ENCODE measurements around the gene CISD1.
A peak's percentile ranks its signal among the peaks of the same experiment; 100 is the strongest.

Gene CISD1

GRCh38 chr10:58311026-58311425 is 42.1 kb downstream of the CISD1 start:
- DNase-seq (ENCODE audit: low spot score) = no peak

DNA sequence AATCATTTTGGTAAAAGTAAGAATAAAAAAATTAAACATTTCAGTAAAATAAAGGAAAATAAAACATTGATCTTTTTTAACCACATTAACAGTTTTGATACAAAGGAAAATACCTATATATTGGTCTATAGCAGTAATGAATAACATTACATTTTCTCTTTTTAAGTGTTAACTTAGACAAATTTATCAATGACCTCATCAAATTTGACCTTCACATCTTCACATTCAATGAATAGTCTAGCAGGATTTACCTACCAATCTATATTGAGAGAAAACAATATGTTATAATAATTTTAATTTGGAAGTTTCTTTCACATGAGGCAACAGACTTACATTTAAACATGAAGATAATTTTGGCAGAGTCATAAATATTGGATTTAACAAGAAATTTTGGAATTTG is 47.9 kb downstream of the CISD1 start:
- no peak for DNase-seq (ENCODE audit: low spot score)

- no peak for DNase-seq (ENCODE audit: low spot score)
These were observed 49.4 kb downstream of the CISD1 start for GRCh38 chr10:58318346-58318745.

- no peak for DNase-seq (ENCODE audit: low spot score)
These were observed 50.6 kb downstream of the CISD1 start for GRCh38 chr10:58319599-58319998.

- DNase-seq (ENCODE audit: low spot score) = no peak
These were observed 51.5 kb downstream of the CISD1 start for GRCh38 chr10:58320351-58321049.

- DNase-seq (ENCODE audit: low spot score) = no peak
These were observed 53.3 kb downstream of the CISD1 start for GRCh38 chr10:58322072-58322834.

DNA sequence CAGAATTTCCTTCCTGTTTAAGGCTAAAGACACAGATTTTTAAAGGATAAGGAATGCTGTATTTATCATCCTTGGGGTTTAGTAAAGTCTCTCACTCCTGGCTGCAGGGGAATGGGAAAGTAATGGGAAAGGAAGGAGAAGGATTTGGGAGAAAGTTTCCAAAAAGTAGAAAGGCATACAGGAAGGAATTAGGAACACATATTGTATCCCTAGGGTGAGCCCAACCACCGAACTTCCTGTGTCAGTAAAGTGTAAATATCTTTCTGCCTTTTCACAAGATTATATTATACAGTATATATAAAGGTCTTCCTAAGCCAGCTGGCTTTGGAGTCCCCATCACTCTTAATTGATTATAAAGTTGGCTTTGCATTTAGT is 53.9 kb downstream of the CISD1 start:
- DNase-seq (ENCODE audit: low spot score) = no peak

- DNase-seq (ENCODE audit: low spot score) = peak; percentile 55
These were observed 58.0 kb downstream of the CISD1 start for GRCh38 chr10:58326967-58327381.

- no peak for DNase-seq (ENCODE audit: low spot score)
These were observed 59.3 kb downstream of the CISD1 start for GRCh38 chr10:58328233-58328632.

DNA sequence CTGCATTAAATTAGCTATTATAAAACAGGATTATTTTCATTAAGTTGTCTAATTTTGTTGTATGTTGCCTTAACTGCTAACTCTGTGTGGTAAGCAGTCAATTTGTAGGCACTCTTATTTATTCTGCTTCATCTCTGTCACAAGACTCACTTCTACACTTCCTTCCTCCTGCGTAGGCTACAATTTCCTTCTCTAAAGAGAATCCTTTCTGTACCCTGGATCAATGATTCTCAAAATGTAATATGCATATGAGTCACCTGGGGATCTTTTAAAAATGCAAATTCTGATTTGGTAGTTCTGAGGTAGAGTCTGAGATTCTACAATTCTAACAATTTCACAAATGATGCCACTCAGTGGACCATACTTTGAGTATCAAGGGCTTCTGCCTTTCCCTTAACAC is 61.5 kb downstream of the CISD1 start:
- no peak for DNase-seq (ENCODE audit: low spot score)

- no peak for DNase-seq (ENCODE audit: low spot score)
These were observed 62.7 kb downstream of the CISD1 start for GRCh38 chr10:58331646-58332045.

- DNase-seq (ENCODE audit: low spot score) = peak; percentile 86
These were observed 65.9 kb downstream of the CISD1 start, which contains the start of gene UBE2D1 for GRCh38 chr10:58334817-58335305. UBE2D1 (plus strand) TSS chr10:58335006; CDS start chr10:58335202, 196 bp downstream.

DNA sequence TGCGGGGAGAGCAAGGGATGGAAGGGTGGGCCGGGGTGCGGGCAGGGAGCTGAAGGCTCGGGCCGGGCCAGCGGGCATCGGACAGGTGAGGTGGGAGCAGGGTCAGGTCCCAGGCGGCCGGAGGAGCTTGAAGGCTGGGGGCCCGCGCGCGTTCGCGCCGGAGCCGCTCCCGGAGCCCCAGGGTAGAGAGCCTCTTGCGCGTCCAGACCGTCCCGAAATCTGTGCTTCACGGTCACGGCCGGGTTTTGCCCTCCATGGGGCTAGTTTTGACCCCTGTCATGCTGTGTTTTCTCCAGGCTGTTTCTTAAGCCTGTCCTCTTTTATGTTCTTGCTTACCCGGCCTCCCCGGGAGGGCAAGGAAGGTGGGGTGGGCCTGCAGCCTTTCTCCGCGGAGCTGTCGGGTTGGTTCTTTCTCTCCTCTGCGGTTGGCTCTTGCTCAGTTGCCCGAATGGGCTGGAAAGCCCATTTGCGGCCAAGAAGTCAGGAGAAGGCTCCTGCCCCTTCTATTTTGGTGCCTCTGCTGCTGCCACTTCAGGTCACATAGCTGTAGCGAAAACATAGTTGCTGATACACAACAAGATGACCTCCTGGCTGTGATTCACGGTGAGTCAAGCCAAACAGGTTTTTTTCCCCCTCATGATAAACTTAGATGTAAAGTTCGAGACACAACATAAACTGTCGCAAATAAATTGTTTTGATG is 66.5 kb downstream of the CISD1 start:
- DNase-seq (ENCODE audit: low spot score) = peak; percentile 56

DNA sequence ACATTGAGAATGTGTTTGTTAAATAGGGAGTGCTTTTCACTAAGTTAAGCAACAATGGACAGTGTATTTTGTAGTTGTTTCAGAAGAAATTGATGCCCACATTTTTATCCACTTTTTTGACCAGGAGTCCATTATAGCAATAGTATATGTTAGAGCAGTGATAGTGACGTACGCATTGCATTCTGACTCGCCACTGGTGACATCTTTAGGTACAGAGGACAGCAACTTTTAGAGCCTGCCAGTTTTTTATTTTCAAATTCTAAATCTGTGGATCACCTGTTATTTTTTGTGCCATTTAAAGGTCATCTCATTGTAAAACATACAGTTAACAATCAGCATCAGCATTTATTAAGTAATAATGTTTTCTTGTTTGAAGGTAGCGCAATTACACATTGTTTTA is 67.3 kb downstream of the CISD1 start:
- DNase-seq (ENCODE audit: low spot score) = no peak

Measured in ecto neural progenitor cell (in vitro differentiated cells).